DND-41 (cell line): ENCODE results near the gene USH1G.
"Not testable (repeated sequence)": the region's sequence is repeated elsewhere in the genome, so short reads cannot be mapped to it uniquely, and the experiment has no call there.

Experiments
- ATAC-seq: fragments of 200-7000 bp; cut with Tn5 transposase; 3 replicates; pipeline ENCODE4 v1.9.1; 2021; ENCODE audit warnings: low read depth; ENCODE audit not compliant: insufficient read depth
- DNase-seq: peaks from one replicate; pipeline ENCODE4 v3.0.0-alpha.2; 2020
- H2AFZ ChIP-seq: 2 replicates; pipeline ENCODE4 v1.6.0; 2012; ENCODE audit warnings: low read depth, low read length
- H3K27ac ChIP-seq: 2 replicates; pipeline ENCODE4 v1.5.1; 2012; ENCODE audit warnings: low read length, inconsistent platforms
- H3K27me3 ChIP-seq: fragments of 200-600 bp; sonication (generic); 2 replicates; pipeline ENCODE4 v1.6.0; 2012; ENCODE audit warnings: low read length, mild to moderate bottlenecking, inconsistent platforms; ENCODE audit not compliant: insufficient read depth, poor library complexity
- H3K36me3 ChIP-seq: 2 replicates; pipeline ENCODE4 v1.5.1; 2012; ENCODE audit warnings: low read length, inconsistent platforms; ENCODE audit not compliant: insufficient read depth
- H3K4me1 ChIP-seq: 2 replicates; pipeline ENCODE4 v1.5.1; 2012; ENCODE audit warnings: mild to moderate bottlenecking, low read length; ENCODE audit not compliant: insufficient read depth
- H3K4me2 ChIP-seq: 2 replicates; pipeline ENCODE4 v1.6.0; 2012; ENCODE audit warnings: mild to moderate bottlenecking, moderate library complexity, low read length, inconsistent platforms; ENCODE audit not compliant: insufficient read depth
- H3K4me3 ChIP-seq, 2 experiments: fragments of 200-600 bp in 1 of 2; shearing (Covaris generic) in 1 of 2; 2 replicates each; pipeline ENCODE4 v1.5.1; 2012 to 2016; ENCODE audit warnings: inconsistent platforms in 2 of 2, low read length in 2 of 2, mild to moderate bottlenecking in 2 of 2, low read depth in 1 of 2, moderate library complexity in 1 of 2
- H3K79me2 ChIP-seq: 2 replicates; pipeline ENCODE4 v1.6.0; 2012; ENCODE audit warnings: low read length, inconsistent platforms; ENCODE audit not compliant: insufficient read depth
- H3K9ac ChIP-seq: 2 replicates; pipeline ENCODE4 v1.6.0; 2012; ENCODE audit warnings: low read depth, mild to moderate bottlenecking, inconsistent platforms, low read length, moderate library complexity
- H3K9me3 ChIP-seq: 2 replicates; pipeline ENCODE4 v1.5.1; 2012; ENCODE audit warnings: low read length, moderate library complexity, mild to moderate bottlenecking, inconsistent platforms; ENCODE audit not compliant: insufficient read depth, severe bottlenecking
- H4K20me1 ChIP-seq: 2 replicates; pipeline ENCODE4 v1.6.0; 2012; ENCODE audit warnings: low read length; ENCODE audit not compliant: insufficient read depth
- EZH2 ChIP-seq: IDR thresholded peaks from 3 replicates; pipeline ENCODE4 v1.6.1; 2012; ENCODE audit warnings: borderline replicate concordance, low read depth, mild to moderate bottlenecking, moderate library complexity, low read length, inconsistent platforms; ENCODE audit not compliant: severe bottlenecking
- TF ChIP-seq, protein P1 (sequence below): IDR thresholded peaks from 2 replicates; pipeline ENCODE4 v1.5.1; 2012; ENCODE audit warnings: borderline replicate concordance, low read length, moderate library complexity, mild to moderate bottlenecking; ENCODE audit not compliant: poor library complexity, severe bottlenecking; ENCODE audit errors: extremely low read depth

Gene USH1G

DNA sequence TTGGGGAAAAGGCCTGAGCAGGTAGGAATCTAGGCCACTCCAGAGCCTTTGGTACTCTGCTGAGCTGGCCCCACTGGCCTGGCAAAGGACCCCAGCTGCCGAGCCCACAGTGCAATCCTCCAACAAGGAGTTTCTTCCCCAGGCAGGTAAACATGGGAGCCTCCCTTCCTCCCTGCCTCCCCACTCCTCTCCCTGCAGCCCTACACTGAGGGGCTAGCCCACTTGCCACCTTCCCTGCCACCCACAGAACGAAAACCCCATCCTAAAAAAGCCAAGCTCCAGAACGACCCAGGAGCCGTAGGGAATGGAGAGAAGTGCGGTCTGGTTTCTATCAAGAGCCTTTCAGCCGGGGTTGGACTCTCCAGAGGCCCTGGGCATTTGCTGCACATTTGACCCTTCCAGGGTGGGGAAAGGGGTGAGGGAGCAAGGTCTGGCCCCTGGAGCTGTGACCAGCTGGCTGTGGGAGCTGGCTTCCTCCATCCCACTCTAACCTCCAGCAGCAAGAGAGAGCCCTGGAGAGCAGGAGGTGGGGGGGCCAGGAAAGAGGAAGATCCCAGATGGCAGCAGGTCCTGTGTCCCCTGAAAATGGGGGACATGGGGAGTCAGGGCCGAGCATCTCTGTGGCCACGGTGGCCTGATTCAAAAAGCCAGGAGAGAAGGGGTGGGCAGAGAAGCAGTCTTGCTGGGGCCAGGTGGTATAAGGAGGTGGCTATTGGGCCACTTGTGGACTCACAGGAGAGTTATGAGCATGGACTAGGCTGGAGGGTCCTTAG lies 48.2 kb upstream of the USH1G start:
- Histone ChIP-seq H4K20me1 (peaks cover 8% of the 10 kb centered on the region; the same call in 1 of the 2 replicates), H3K4me3 (no peak overlapping the region), H2AFZ (no peak overlapping the region), H3K27ac (no peak overlapping the region), H3K4me2 (no peak overlapping the region), H3K4me1 (peaks cover 14% of the 10 kb centered on the region), H3K36me3 (no peaks in the 10 kb centered on the region), H3K9ac (no peak overlapping the region), H3K79me2 (no peaks in the 10 kb centered on the region), H3K27me3 (peaks cover 11% of the 10 kb centered on the region), H3K9me3 (no peaks in the 10 kb centered on the region)
- no peak for DNase-seq
- TF ChIP-seq EZH2 = no peak
- no peak for ATAC-seq

DNA sequence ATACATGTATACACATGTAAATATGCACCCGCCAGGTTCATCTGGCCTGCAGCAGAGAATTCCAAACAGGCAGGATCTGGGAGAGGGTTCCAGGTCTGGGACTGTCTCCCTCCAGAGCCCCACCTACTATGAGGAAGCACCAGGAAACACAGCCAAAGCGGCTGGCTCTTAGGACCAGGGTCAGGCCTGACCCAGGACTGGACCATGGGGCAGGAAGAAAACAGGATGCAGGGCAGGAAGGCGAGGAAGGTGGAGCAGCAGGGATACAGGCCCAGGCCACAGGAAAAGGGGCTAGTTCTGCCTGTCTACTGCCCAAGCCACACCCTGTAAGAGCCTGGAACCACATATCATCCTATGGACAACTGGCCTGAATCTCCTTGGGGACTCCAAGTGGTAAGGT lies 47.3 kb upstream of the USH1G start:
- Histone ChIP-seq H3K27ac (no peak overlapping the region), H3K27me3 (peaks cover 11% of the 10 kb centered on the region), H3K4me2 (no peak overlapping the region), H3K79me2 (no peaks in the 10 kb centered on the region), H4K20me1 (peaks cover 8% of the 10 kb centered on the region; the same call in 1 of the 2 replicates), H3K4me3 (no peak overlapping the region), H2AFZ (no peak overlapping the region), H3K9me3 (no peaks in the 10 kb centered on the region), H3K4me1 (peaks cover 14% of the 10 kb centered on the region), H3K36me3 (no peaks in the 10 kb centered on the region), H3K9ac (no peak overlapping the region)
- no peak for DNase-seq
- no peak for ATAC-seq
- TF ChIP-seq, protein P1, sequence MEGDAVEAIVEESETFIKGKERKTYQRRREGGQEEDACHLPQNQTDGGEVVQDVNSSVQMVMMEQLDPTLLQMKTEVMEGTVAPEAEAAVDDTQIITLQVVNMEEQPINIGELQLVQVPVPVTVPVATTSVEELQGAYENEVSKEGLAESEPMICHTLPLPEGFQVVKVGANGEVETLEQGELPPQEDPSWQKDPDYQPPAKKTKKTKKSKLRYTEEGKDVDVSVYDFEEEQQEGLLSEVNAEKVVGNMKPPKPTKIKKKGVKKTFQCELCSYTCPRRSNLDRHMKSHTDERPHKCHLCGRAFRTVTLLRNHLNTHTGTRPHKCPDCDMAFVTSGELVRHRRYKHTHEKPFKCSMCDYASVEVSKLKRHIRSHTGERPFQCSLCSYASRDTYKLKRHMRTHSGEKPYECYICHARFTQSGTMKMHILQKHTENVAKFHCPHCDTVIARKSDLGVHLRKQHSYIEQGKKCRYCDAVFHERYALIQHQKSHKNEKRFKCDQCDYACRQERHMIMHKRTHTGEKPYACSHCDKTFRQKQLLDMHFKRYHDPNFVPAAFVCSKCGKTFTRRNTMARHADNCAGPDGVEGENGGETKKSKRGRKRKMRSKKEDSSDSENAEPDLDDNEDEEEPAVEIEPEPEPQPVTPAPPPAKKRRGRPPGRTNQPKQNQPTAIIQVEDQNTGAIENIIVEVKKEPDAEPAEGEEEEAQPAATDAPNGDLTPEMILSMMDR = no peak

DNA sequence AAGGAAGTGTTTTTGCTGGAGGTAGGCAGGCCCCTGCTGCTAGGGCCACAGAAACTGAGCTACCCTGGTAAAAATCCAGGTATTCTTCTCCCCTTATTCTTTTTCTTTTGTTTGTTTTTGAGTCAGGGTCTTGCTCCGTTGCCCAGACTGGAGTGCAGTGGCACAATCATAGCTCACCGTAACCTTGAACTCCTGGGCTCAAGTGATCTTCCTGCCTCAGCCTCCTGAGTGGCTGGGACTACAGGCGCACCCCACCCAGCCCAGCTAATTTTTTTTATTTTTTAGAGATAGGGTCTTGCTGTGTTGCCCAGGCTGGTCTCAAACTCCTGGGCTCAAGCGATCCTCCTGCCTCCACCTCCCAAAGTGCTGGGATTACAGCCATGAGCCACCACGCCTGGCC lies 46.4 kb upstream of the USH1G start:
- not testable (repeated sequence) for ATAC-seq

DNA sequence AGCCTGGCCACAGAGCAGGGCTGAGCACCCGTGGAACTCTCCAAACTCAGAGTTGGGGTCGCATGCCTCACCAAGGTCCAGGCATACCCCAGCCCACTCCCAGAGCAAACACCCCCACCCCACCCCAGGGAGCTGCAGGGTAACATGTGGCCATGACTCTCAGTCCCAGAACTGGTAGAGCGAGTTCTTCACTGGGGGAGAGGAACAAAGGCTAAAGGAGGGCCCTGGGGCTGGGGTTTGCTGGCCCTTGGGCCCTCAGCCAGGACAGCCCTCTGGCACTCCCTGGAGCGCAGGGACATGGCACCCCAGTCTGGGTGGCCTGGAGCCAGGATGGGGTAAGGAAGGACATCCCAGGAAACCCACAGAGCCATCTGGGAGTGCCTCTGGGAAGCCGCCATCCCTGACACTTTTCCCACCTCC lies 45.3 kb upstream of the USH1G start:
- H3K9me3 ChIP-seq = no peaks in the 10 kb centered on the region
- DNase-seq = no peak
- H3K4me1 ChIP-seq = peaks cover 12% of the 10 kb centered on the region
- H3K27me3 ChIP-seq = peaks cover 5% of the 10 kb centered on the region
- H3K36me3 ChIP-seq = no peaks in the 10 kb centered on the region
- no peak overlapping the region for H3K4me2 ChIP-seq
- H3K4me3 ChIP-seq = no peak overlapping the region
- H2AFZ ChIP-seq = no peak overlapping the region
- no peak overlapping the region for H3K27ac ChIP-seq
- ATAC-seq = no peak
- peaks cover 8% of the 10 kb centered on the region; the same call in 1 of the 2 replicates for H4K20me1 ChIP-seq
- H3K79me2 ChIP-seq = no peaks in the 10 kb centered on the region
- TF ChIP-seq, protein P1 = no peak
- no peak for TF ChIP-seq EZH2
- H3K9ac ChIP-seq = no peak overlapping the region

More for the DNA sequence above, 46.4 kb upstream of the USH1G start:
- DNase-seq, H3K9me3 ChIP-seq, H3K27ac ChIP-seq, H4K20me1 ChIP-seq, H3K4me2 ChIP-seq, H3K9ac ChIP-seq, H3K79me2 ChIP-seq, H3K4me3 ChIP-seq, H3K36me3 ChIP-seq, H3K27me3 ChIP-seq, H2AFZ ChIP-seq: not testable (repeated sequence)
- peaks cover 14% of the 10 kb centered on the region for H3K4me1 ChIP-seq
